ENCODE results near the gene ST6GALNAC6. TPM values are rescaled to one million over a fixed set of nuclear protein-coding genes. Genes with fewer than 3 reads are reported as not detected.
A peak's percentile ranks its signal among the peaks of the same experiment; 100 is the strongest.

The ST6GALNAC6 gene
- total RNA-seq, 1 donor from 2014 or later, result 14.3 TPM

GRCh38 chr9:127926906-127927200, 27.4 kb upstream of the ST6GALNAC6 start:
- DNase-seq (ENCODE audit: low spot score), result no peak
- Mint-ChIP-seq H3K9me3 (peaks cover 2% of the 10 kb centered on the region), H3K4me1 (peaks cover 18% of the 10 kb centered on the region), H3K27ac (no peak overlapping the region), H3K36me3 (no peaks in the 10 kb centered on the region), H3K27me3 (ENCODE audit: insufficient read depth, low read depth) (peaks cover 49% of the 10 kb centered on the region), H3K4me3 (peak overlapping the region; percentile 72)
- H3F3A ChIP-seq (ENCODE audit: low read depth), result peaks cover 56% of the 10 kb centered on the region
- peaks cover 30% of the 10 kb centered on the region for H4K20me1 ChIP-seq (ENCODE audit: low read depth)
- TF ChIP-seq EZH2 (IDR thresholded peaks at IDR 0.05) (no peak), EZH2phosphoT487 (IDR thresholded peaks at IDR 0.05) (no peak), CTCF (IDR thresholded peaks at IDR 0.05) (no peak)
- H3K4me3 ChIP-seq, result peak overlapping the region; percentile 63
- no peak overlapping the region for H3K9ac ChIP-seq
- H3K36me3 ChIP-seq, result no peaks in the 10 kb centered on the region
- H3K79me2 ChIP-seq (ENCODE audit: low read depth), result no peaks in the 10 kb centered on the region
- no peak overlapping the region for H3K27ac ChIP-seq
- no peaks in the 10 kb centered on the region for H3K9me3 ChIP-seq (ENCODE audit: low read depth)
- H3K27me3 ChIP-seq, result peaks cover 51% of the 10 kb centered on the region
- peaks cover 21% of the 10 kb centered on the region for H3K4me1 ChIP-seq
- H3K4me2 ChIP-seq, result peak overlapping the region; percentile 96
- H2AFZ ChIP-seq (replicated peaks), result peak overlapping the region; percentile 96

- H3K4me1 Mint-ChIP-seq, result peaks cover 14% of the 10 kb centered on the region
- no peak overlapping the region for H3K27ac Mint-ChIP-seq
- H3F3A ChIP-seq (ENCODE audit: low read depth), result peaks cover 50% of the 10 kb centered on the region
- no peak overlapping the region for H3K9ac ChIP-seq
- no peak for TF ChIP-seq EZH2phosphoT487 (IDR thresholded peaks at IDR 0.05)
- no peak for TF ChIP-seq CTCF (IDR thresholded peaks at IDR 0.05)
- no peak for TF ChIP-seq EZH2 (IDR thresholded peaks at IDR 0.05)
- peaks cover 51% of the 10 kb centered on the region for H3K27me3 Mint-ChIP-seq (ENCODE audit: insufficient read depth, low read depth)
- no peaks in the 10 kb centered on the region for H3K79me2 ChIP-seq (ENCODE audit: low read depth)
- peak overlapping the region; percentile 63 for H3K4me3 ChIP-seq
- peak overlapping the region; percentile 96 for H3K4me2 ChIP-seq
- no peaks in the 10 kb centered on the region for H3K9me3 ChIP-seq (ENCODE audit: low read depth)
- no peak for DNase-seq (ENCODE audit: low spot score)
- H3K36me3 Mint-ChIP-seq, result no peaks in the 10 kb centered on the region
- peaks cover 56% of the 10 kb centered on the region for H3K27me3 ChIP-seq
- H3K36me3 ChIP-seq, result no peaks in the 10 kb centered on the region
- peaks cover 30% of the 10 kb centered on the region for H4K20me1 ChIP-seq (ENCODE audit: low read depth)
- no peak overlapping the region for H3K27ac ChIP-seq
- peaks cover 2% of the 10 kb centered on the region for H3K9me3 Mint-ChIP-seq
- H3K4me3 Mint-ChIP-seq, result peak overlapping the region; percentile 72
- H3K4me1 ChIP-seq, result peaks cover 21% of the 10 kb centered on the region
- H2AFZ ChIP-seq (replicated peaks), result no peak overlapping the region
These were observed 26.8 kb upstream of the ST6GALNAC6 start for GRCh38 chr9:127925959-127926905.

- Histone ChIP-seq H3F3A (ENCODE audit: low read depth) (peaks cover 39% of the 10 kb centered on the region), H3K4me2 (no peak overlapping the region), H3K27ac (no peak overlapping the region), H3K4me1 (peaks cover 16% of the 10 kb centered on the region), H3K9ac (no peak overlapping the region), H3K27me3 (peaks cover 57% of the 10 kb centered on the region), H4K20me1 (ENCODE audit: low read depth) (peaks cover 27% of the 10 kb centered on the region), H2AFZ (replicated peaks) (no peak overlapping the region), H3K9me3 (ENCODE audit: low read depth) (no peaks in the 10 kb centered on the region), H3K36me3 (no peaks in the 10 kb centered on the region), H3K4me3 (no peak overlapping the region), H3K79me2 (ENCODE audit: low read depth) (no peaks in the 10 kb centered on the region)
- no peak overlapping the region for H3K27ac Mint-ChIP-seq
- peaks cover 2% of the 10 kb centered on the region for H3K9me3 Mint-ChIP-seq
- H3K27me3 Mint-ChIP-seq (ENCODE audit: insufficient read depth, low read depth), result peaks cover 47% of the 10 kb centered on the region
- H3K4me1 Mint-ChIP-seq, result peaks cover 7% of the 10 kb centered on the region
- no peak for TF ChIP-seq EZH2 (IDR thresholded peaks at IDR 0.05)
- TF ChIP-seq EZH2phosphoT487 (IDR thresholded peaks at IDR 0.05), result no peak
- no peak for TF ChIP-seq CTCF (IDR thresholded peaks at IDR 0.05)
- no peaks in the 10 kb centered on the region for H3K36me3 Mint-ChIP-seq
- H3K4me3 Mint-ChIP-seq, result peak overlapping the region; percentile 3
- DNase-seq (ENCODE audit: low spot score), result no peak
These were observed 25.5 kb upstream of the ST6GALNAC6 start for GRCh38 chr9:127924736-127925444.

Data from neural progenitor cell (in vitro differentiated cells).